HK-2 (cell line): ENCODE measurements around the gene PFDN1.
"Not testable (repeated sequence)": the region's sequence is repeated elsewhere in the genome, so short reads cannot be mapped to it uniquely, and the experiment has no call there.

Experiments
- DNase-seq: peaks from one replicate; pipeline ENCODE4 v3.0.0-alpha.2; 2018; ENCODE audit not compliant: unreplicated experiment

PFDN1 gene, protein sequence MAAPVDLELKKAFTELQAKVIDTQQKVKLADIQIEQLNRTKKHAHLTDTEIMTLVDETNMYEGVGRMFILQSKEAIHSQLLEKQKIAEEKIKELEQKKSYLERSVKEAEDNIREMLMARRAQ

DNA sequence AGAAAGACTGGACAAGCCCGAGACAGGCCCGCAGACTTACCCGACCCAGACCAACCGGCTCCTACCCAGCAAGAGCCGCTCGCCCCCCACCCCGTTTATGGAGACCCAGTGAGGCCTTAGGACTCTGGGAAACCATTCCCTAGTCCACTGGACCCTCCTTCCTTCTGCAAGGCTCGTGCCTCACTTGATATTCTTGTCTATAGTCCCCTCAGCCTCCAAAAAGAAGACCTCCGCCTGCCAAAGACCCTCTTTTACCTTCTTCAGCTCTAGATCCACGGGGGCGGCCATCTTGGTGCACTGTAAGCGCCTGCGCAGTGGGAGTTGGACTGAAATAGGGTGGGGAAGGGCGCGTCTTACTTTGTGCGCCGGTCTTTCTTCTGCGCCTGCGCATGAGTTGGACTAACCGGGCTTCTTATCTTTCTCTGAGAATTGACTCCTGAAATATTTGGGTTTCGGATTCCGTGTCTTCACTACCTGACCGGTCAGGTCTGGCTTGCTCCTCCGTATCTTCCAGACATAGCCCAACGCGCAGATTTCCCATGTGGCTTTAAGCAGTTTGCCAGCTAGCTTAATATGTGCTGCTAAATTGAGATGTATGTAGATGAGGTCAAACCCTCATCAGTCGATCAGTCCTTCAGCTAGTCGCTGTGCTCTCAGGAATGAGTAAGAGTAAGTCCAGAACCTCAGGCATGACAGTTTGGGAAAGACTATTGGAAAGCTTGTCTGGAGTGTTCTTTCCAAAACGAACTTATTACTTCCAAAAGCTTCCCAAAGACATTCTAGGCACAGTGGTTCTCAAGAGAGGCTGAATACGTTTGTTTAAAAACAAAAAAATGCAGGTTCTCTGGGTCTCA is at the start of gene PFDN1:
PFDN1 (minus strand) TSS at position 316 of the 854 bp plus-strand sequence; CDS start at position 288, 28 bp downstream.
- DNase-seq = peak; percentile 86

GRCh38 chr5:140351609-140352334 is 48.9 kb upstream of the PFDN1 start:
- DNase-seq = no peak

DNA sequence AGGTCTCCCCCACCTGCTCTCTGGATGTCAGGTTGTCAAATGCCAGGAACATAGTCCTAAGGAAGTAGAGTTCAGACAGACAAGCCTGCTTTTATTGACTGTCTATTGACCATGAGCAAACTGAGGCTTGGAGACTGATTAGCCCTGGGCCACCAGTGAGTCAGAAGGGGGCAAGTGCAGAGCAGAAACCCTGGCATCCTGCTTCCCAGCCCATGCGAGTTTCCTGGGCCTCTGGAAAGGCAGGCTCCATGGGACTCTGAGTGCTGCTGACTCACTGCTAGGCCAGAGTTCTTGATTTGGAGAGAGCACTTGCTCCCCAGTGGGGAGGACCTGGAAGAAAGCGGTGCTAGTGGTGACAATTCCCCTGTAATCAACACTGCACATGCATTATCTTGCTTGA is 46.3 kb upstream of the PFDN1 start:
- no peak for DNase-seq

DNA sequence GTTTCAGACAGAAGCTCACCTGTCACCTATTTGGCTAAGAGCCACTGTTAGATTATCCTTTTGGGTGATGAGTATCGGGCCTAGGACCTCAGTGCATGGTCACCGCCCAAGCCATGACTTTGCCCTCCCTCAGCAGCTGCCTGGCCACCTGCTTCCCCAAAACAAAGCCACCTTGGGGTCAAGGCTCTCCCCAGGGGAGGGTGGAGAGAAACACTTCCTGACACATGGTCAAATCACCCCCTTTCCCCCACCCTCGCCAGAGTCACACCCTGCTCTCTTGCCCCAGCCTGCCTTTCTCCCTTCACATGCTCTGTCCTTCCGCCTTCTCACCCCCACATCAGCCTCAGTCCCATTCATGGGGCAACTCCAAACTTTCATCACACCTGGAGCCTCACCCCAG is 45.2 kb upstream of the PFDN1 start:
- DNase-seq = no peak

DNA sequence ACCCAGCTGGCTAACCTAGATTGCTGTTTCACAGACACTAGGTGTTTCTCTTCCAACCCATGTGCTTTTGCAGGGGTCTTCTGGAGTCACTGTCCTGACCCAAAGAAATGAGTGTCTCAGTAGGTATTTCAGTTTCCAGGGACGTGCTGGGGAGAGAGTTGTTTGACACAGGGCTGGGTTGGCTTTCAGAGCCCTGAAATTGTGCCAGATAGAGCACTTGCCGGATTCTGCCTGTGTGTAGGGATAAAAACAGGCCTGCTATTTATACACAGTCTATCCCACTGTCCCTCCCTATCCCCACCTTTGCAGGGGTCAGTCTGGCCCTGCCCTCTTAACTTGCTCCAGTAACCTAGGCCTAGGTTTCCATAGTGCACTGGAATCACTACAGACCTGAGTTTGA is 44.5 kb upstream of the PFDN1 start:
- no peak for DNase-seq

- peak; percentile 81 for DNase-seq
These were observed 43.7 kb upstream of the PFDN1 start, which contains the start of gene HBEGF for GRCh38 chr5:140346348-140347221. Gene HBEGF, minus strand, starts transcription at chr5:140346603. Its CDS starts 275 bp downstream, at chr5:140346328.

DNA sequence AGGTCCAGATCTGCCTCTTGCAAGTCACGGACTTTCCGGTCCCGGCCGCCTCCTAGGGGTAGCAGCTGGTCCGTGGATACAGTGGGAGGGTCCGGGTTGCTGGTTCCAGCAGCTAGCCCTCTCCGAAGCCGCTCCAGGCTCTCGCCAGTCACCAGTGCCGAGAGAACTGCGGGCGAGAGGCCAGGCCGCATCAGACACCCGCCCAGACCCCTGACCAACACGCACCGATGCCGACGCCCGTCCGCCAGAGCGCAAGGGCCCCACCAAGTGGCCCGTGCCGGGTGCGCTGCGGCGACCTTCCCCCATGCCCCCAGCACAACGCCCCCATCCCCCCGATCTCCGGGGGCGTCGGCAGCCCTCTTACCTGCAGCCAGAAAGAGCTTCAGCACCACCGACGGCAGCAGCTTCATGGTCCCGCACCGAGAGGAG is 43.0 kb upstream of the PFDN1 start:
- DNase-seq = peak; percentile 53

DNA sequence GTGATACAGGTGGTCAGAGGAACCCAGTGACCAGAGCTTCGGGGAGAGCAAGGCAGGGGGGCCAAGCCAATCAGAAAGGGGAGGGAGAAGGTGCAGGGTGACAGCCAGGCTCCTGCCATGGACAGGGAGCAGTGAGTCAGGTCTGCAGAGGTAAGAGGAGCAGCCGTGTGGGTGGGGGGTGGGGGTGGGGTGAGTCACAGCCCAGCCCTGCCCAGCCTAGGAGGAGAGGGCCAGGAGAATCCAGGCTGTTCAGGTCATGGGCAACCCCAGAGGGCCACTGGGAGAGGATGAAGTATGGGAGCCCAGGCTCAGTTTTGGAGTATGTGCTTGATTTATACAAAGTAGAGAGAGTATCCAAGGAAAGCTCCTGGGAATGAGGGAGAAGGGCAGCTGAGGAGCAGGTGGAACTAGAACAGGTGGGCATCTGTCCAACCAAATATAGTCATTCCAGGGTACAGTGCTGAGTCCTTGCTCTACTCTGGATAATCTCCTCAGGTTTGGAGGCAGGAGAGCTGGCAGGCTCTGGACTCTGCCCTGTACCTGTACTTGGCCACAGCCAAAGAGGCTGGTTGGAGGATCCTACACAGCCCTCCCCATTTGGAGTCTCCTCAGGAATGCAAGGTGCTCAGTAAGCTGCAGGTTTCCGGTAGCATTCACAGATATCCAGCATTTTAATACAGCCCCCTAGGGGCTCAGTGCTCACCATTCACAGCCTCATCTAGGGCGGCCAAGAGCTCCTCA is 42.0 kb upstream of the PFDN1 start:
- DNase-seq = peak; percentile 67

DNA sequence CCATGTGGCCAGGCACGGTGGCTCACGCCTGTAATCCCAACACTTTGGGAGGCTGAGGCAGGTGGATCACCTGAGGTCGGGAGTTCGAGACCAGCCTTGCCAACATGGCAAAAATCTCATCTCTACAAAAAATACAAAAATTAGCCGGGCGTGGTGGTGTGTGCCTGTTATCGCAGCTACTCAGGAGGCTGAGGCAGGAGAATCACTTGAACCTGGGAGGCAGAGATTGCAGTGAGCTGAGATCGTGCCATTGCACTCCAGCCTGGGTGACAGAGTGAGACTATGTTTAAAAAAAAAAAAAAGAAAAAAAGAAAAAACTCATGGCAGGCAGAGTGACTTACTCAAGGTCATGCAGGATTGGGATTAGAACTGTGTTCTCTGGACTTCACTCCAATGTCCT is 40.9 kb upstream of the PFDN1 start:
- not testable (repeated sequence) for DNase-seq

DNA sequence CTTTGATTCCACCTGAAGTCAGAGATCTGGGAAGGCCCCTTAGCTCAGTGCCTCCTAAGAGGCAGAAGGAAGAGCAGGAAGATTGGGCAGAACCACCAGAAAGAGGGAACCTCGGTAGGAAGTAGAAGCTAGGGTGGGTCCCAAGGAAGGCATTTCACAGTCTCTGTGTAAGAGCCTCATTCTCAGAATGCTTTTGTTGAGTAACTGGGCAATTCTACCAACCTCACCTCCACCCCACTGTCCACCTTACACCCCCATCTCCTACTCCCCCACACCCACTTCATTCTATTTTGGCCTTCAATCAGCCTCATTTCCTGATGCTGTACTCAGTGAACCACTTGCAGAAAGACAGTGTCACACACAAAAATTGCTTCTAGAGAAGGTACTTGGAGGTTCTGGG is 40.0 kb upstream of the PFDN1 start:
- DNase-seq = no peak

DNA sequence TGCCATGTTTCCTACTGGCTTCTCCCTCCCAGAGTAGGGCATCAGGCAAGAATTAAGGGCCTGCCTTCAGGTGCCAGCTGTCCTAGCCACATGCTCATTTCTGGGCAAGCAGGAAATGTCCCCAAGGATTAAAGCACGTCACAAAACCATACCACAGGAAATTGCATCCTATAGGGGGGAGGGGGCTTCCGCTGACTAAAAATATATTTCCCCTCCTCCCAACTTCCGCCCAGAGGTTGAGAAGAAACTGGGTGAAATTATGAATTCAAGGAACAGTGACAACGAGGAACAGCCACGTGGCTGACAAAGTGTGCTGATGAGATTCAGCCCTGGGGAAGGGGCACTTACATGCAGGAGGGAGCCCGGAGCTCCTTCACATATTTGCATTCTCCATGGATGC is 39.4 kb upstream of the PFDN1 start:
- DNase-seq = no peak

DNA sequence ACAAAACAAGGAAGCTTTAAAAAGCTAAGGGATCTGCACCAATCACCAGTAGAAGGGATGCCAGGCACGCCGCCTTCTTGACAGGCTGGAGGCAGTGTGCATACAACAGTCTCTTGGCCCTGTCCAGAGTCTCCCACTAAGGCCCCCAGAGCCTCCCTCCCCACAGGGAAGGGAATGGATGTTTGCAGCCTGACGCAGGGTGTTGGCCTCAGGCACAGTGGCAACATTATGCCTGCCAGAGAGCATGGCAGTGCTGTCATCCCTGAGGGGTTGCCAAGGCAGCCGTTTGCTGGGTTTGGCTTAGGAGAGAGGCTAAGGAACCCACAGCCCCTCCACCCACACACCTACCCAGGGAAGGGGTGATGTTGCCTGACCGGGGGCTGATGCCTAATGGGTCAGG is 38.7 kb upstream of the PFDN1 start:
- DNase-seq = no peak

GRCh38 chr5:140340605-140341121 is 37.8 kb upstream of the PFDN1 start:
- no peak for DNase-seq

DNA sequence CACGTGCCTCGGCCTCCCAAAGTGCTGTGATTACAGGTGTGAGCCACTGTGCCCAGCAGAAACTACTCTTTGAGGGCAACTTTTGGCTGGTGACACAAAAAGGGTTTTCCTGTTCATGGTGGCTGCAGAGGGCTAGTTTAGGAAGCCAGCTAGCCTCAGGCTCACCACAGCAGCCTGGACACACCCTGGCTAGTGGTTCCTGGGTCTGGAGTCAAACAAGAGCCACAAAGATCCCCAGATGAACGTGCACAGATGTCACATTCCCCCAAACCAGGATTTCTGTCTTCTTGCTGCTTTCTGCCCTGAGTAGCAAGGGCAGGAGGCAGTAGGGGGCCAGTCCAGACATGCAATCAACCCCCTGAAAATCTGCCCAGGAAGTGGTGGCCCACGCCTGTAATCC is 36.7 kb upstream of the PFDN1 start:
- DNase-seq = no peak

GRCh38 chr5:140338908-140339307 is 36.0 kb upstream of the PFDN1 start:
- no peak for DNase-seq

DNA sequence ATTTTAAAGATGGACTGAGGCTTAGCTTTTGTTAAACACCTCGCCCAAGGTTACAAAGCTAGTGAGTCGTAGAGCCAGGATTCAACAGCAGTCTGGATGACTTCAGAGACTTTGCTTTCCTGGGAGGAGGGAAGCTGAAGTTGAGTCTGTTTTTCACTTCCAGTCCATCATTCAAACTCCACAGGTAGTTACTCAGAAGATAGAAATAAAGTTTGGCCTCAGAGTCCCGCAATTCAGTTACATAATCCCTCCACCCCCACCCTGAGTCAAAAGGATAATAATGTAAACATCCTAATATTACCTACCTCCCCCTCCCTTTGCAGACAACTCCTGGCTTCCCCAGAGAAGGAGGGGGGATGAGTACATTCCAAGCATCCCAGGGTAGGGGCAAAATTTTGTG is 35.4 kb upstream of the PFDN1 start:
- DNase-seq = no peak

- no peak for DNase-seq
These were observed 35.0 kb upstream of the PFDN1 start for GRCh38 chr5:140337880-140338279.

GRCh38 chr5:140336388-140336787 is 33.5 kb upstream of the PFDN1 start:
- no peak for DNase-seq

DNA sequence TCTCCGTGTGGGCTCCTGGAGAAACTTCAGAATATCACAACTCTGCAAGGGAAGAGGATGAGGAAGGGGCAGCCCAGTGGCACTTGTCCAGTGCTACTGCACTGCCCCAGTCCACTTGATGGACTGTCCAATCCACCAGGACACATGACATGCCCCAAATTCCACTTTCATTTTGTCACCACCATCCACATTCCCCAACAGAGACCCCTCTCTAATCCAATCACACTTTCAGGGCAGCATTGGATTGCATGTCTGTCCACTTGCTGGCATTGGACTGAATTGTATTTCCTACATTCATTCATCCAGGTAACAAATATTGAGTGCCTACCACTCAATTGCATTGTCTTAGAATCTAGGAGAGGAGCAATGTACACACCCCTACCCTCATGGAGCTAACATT is 28.7 kb upstream of the PFDN1 start:
- DNase-seq = no peak

DNA sequence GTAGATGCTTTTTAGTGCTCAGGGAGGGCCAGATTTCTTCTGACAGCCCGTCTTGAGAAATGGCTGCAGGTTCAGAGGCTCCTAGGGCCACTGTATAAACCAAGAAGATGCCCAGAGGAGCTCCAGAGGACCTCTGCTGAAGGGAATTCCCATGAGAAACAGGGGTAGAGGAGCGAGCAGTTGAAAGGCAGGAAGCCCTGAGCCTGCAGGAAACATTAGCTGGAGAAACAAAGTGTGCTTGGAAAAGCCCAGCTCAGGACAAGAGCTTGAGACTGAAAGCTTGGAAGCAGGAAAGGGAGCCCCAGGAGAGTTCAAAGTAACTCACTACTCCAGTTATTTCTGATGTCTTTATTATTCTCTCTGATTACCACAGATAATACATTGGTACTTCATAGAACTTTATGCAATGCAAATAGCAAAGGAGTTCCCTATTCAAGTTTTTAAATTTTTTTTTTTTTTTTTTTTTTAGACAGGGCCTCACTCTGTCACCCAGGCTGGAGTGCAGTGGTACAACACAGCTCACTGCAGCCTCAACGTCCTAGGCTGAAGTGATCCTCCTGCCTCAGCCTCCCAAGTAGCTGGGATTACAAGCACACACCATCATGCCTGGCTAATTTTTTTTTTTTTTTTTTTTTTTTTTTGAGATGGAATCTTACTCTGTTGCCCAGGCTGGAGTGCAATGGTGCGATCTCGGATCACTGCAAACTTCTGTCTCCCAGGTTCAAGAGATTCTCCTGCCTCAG is 27.0 kb upstream of the PFDN1 start:
- DNase-seq = no peak
